ENCODE results near the gene PATJ.

GRCh38 chr1:61741711-61742619 is at the start of gene PATJ:
- no peak for TF ChIP-seq NRF1 (IDR thresholded peaks at IDR 0.05; ENCODE audit: low read depth, low read length)
- TF ChIP-seq REST (IDR thresholded peaks at IDR 0.05; ENCODE audit: low read depth, low read length) = no peak
- no peak for TF ChIP-seq CTCF (IDR thresholded peaks at IDR 0.05)
- no peak for TF ChIP-seq EZH2phosphoT487 (IDR thresholded peaks at IDR 0.05; ENCODE audit: borderline replicate concordance, low read depth)
- no peak for TF ChIP-seq MAX (IDR thresholded peaks at IDR 0.05; ENCODE audit: low read depth)
- TF ChIP-seq TAF1 (IDR thresholded peaks at IDR 0.05; ENCODE audit: borderline replicate concordance, low read depth, low read length) = no peak
- no peak for TF ChIP-seq SIN3A (IDR thresholded peaks at IDR 0.05; ENCODE audit: borderline replicate concordance, low read depth, low read length)
- TF ChIP-seq ZBTB33 (IDR thresholded peaks at IDR 0.05; ENCODE audit: borderline replicate concordance, low read depth) = no peak

Data from SK-N-SH (cell line).